ENCODE results near the gene NCK2.

Gene NCK2

GRCh38 chr2:105803337-105803736 is 58.6 kb downstream of the NCK2 start:
- no peak overlapping the region for H4K8ac ChIP-seq (ENCODE audit: low read length)
- no peak overlapping the region for H4K91ac ChIP-seq (ENCODE audit: low read length)
- H2BK15ac ChIP-seq (ENCODE audit: low read depth, poor library complexity, severe bottlenecking): no peak overlapping the region
- no peak overlapping the region for H3K23ac ChIP-seq (ENCODE audit: low read length in 2 of 2)
- no peak overlapping the region for H3K9ac ChIP-seq (ENCODE audit: low read length)
- H3K27ac ChIP-seq (ENCODE audit: low read length, poor library complexity, severe bottlenecking): no peak overlapping the region
- no peak for DNase-seq
- H3K4me3 ChIP-seq (ENCODE audit: insufficient read depth in 1 of 2, low read depth in 1 of 2, low read length in 2 of 2): no peak overlapping the region
- no peak overlapping the region for H3K14ac ChIP-seq (ENCODE audit: low read length in 2 of 2)
- H2BK5ac ChIP-seq (ENCODE audit: low read depth, low read length, poor library complexity, severe bottlenecking): no peak overlapping the region
- H3K27me3 ChIP-seq (ENCODE audit: control insufficient read depth in 1 of 2, insufficient read depth in 1 of 2, low read length in 2 of 2): no peaks in the 10 kb centered on the region
- peaks cover 0 to 10% of the 10 kb centered on the region in 2 experiments for H3K36me3 ChIP-seq (ENCODE audit: control insufficient read depth in 1 of 2, insufficient read depth in 2 of 2, low read depth in 1 of 2, low read length in 2 of 2)
- H3K4me1 ChIP-seq (ENCODE audit: control insufficient read depth, insufficient read depth, low read depth, low read length): peaks cover 9% of the 10 kb centered on the region
- no peaks in the 10 kb centered on the region for H3K9me3 ChIP-seq (ENCODE audit: control insufficient read depth, low read length)
- no peak overlapping the region for H2AFZ ChIP-seq (ENCODE audit: low read depth, low read length)
- 94% methylated on average over 3 of the region's 3 CpGs for WGBS
- H3K18ac ChIP-seq (ENCODE audit: low read depth in 1 of 2, low read length in 2 of 2): peak overlapping the region in 1 of 2 experiments; percentile 11
- no peak overlapping the region for H2AK5ac ChIP-seq (ENCODE audit: low read length, severe bottlenecking)
- H3K4ac ChIP-seq (ENCODE audit: low read depth in 1 of 2, low read length in 2 of 2): no peak overlapping the region
- no peak overlapping the region for H2BK12ac ChIP-seq (ENCODE audit: low read length in 2 of 2)
- no peak overlapping the region for H3K4me2 ChIP-seq (ENCODE audit: low read length, poor library complexity, severe bottlenecking)
- H2BK120ac ChIP-seq (ENCODE audit: low read depth, low read length): no peak overlapping the region
- H3K79me1 ChIP-seq (replicated peaks; ENCODE audit: low read length, poor library complexity, severe bottlenecking): peaks cover 50% of the 10 kb centered on the region

GRCh38 chr2:105803773-105804172 is 59.1 kb downstream of the NCK2 start:
- H2BK5ac ChIP-seq (ENCODE audit: low read depth, low read length, poor library complexity, severe bottlenecking): no peak overlapping the region
- H3K36me3 ChIP-seq (ENCODE audit: control insufficient read depth in 1 of 2, insufficient read depth in 2 of 2, low read depth in 1 of 2, low read length in 2 of 2): peaks cover 0 to 10% of the 10 kb centered on the region in 2 experiments
- no peak overlapping the region for H2BK120ac ChIP-seq (ENCODE audit: low read depth, low read length)
- H3K14ac ChIP-seq (ENCODE audit: low read length in 2 of 2): no peak overlapping the region
- H3K4me1 ChIP-seq (ENCODE audit: control insufficient read depth, insufficient read depth, low read depth, low read length): peaks cover 9% of the 10 kb centered on the region
- no peak overlapping the region for H3K23ac ChIP-seq (ENCODE audit: low read length in 2 of 2)
- no peak overlapping the region for H3K9ac ChIP-seq (ENCODE audit: low read length)
- no peak overlapping the region for H3K27ac ChIP-seq (ENCODE audit: low read length, poor library complexity, severe bottlenecking)
- H3K4ac ChIP-seq (ENCODE audit: low read depth in 1 of 2, low read length in 2 of 2): no peak overlapping the region
- no peak overlapping the region for H3K4me3 ChIP-seq (ENCODE audit: insufficient read depth in 1 of 2, low read depth in 1 of 2, low read length in 2 of 2)
- H4K91ac ChIP-seq (ENCODE audit: low read length): no peak overlapping the region
- H3K79me1 ChIP-seq (replicated peaks; ENCODE audit: low read length, poor library complexity, severe bottlenecking): peaks cover 51% of the 10 kb centered on the region
- no peaks in the 10 kb centered on the region for H3K27me3 ChIP-seq (ENCODE audit: control insufficient read depth in 1 of 2, insufficient read depth in 1 of 2, low read length in 2 of 2)
- no peak overlapping the region for H2BK12ac ChIP-seq (ENCODE audit: low read length in 2 of 2)
- 84% methylated on average over 4 of the region's 4 CpGs for WGBS
- peak; percentile 11 for DNase-seq
- no peak overlapping the region for H2BK15ac ChIP-seq (ENCODE audit: low read depth, poor library complexity, severe bottlenecking)
- H4K8ac ChIP-seq (ENCODE audit: low read length): no peak overlapping the region
- no peak overlapping the region for H3K18ac ChIP-seq (ENCODE audit: low read depth in 1 of 2, low read length in 2 of 2)
- H3K9me3 ChIP-seq (ENCODE audit: control insufficient read depth, low read length): no peaks in the 10 kb centered on the region
- no peak overlapping the region for H2AK5ac ChIP-seq (ENCODE audit: low read length, severe bottlenecking)
- H2AFZ ChIP-seq (ENCODE audit: low read depth, low read length): no peak overlapping the region
- H3K4me2 ChIP-seq (ENCODE audit: low read length, poor library complexity, severe bottlenecking): no peak overlapping the region

GRCh38 chr2:105804266-105804665 is 59.6 kb downstream of the NCK2 start:
- no peak overlapping the region for H4K8ac ChIP-seq (ENCODE audit: low read length)
- H3K4me3 ChIP-seq (ENCODE audit: insufficient read depth in 1 of 2, low read depth in 1 of 2, low read length in 2 of 2): no peak overlapping the region
- H2BK12ac ChIP-seq (ENCODE audit: low read length in 2 of 2): peak overlapping the region in 1 of 2 experiments; percentile 12
- H2BK15ac ChIP-seq (ENCODE audit: low read depth, poor library complexity, severe bottlenecking): no peak overlapping the region
- H2BK5ac ChIP-seq (ENCODE audit: low read depth, low read length, poor library complexity, severe bottlenecking): no peak overlapping the region
- no peak overlapping the region for H3K18ac ChIP-seq (ENCODE audit: low read depth in 1 of 2, low read length in 2 of 2)
- H3K4me2 ChIP-seq (ENCODE audit: low read length, poor library complexity, severe bottlenecking): no peak overlapping the region
- no peak overlapping the region for H3K14ac ChIP-seq (ENCODE audit: low read length in 2 of 2)
- no peak overlapping the region for H2AK5ac ChIP-seq (ENCODE audit: low read length, severe bottlenecking)
- no peak overlapping the region for H4K91ac ChIP-seq (ENCODE audit: low read length)
- no peak overlapping the region for H3K4ac ChIP-seq (ENCODE audit: low read depth in 1 of 2, low read length in 2 of 2)
- H3K4me1 ChIP-seq (ENCODE audit: control insufficient read depth, insufficient read depth, low read depth, low read length): peaks cover 9% of the 10 kb centered on the region
- H3K27me3 ChIP-seq (ENCODE audit: control insufficient read depth in 1 of 2, insufficient read depth in 1 of 2, low read length in 2 of 2): no peaks in the 10 kb centered on the region
- no peak for DNase-seq
- no peak overlapping the region for H3K9ac ChIP-seq (ENCODE audit: low read length)
- no peak overlapping the region for H2AFZ ChIP-seq (ENCODE audit: low read depth, low read length)
- no peak overlapping the region for H2BK120ac ChIP-seq (ENCODE audit: low read depth, low read length)
- 96% methylated on average over 3 of the region's 3 CpGs for WGBS
- H3K36me3 ChIP-seq (ENCODE audit: control insufficient read depth in 1 of 2, insufficient read depth in 2 of 2, low read depth in 1 of 2, low read length in 2 of 2): peaks cover 0 to 10% of the 10 kb centered on the region in 2 experiments
- H3K23ac ChIP-seq (ENCODE audit: low read length in 2 of 2): no peak overlapping the region
- H3K27ac ChIP-seq (ENCODE audit: low read length, poor library complexity, severe bottlenecking): no peak overlapping the region
- peaks cover 53% of the 10 kb centered on the region for H3K79me1 ChIP-seq (replicated peaks; ENCODE audit: low read length, poor library complexity, severe bottlenecking)
- H3K9me3 ChIP-seq (ENCODE audit: control insufficient read depth, low read length): no peaks in the 10 kb centered on the region

GRCh38 chr2:105806996-105807395 is 62.3 kb downstream of the NCK2 start:
- no peak overlapping the region for H3K18ac ChIP-seq (ENCODE audit: low read depth in 1 of 2, low read length in 2 of 2)
- H3K4me2 ChIP-seq (ENCODE audit: low read length, poor library complexity, severe bottlenecking): no peak overlapping the region
- no peak overlapping the region for H3K4me3 ChIP-seq (ENCODE audit: insufficient read depth in 1 of 2, low read depth in 1 of 2, low read length in 2 of 2)
- no peak overlapping the region for H3K14ac ChIP-seq (ENCODE audit: low read length in 2 of 2)
- 92% methylated on average over 7 of the region's 8 CpGs for WGBS
- no peak overlapping the region for H2BK15ac ChIP-seq (ENCODE audit: low read depth, poor library complexity, severe bottlenecking)
- no peak overlapping the region for H3K27ac ChIP-seq (ENCODE audit: low read length, poor library complexity, severe bottlenecking)
- no peak overlapping the region for H4K8ac ChIP-seq (ENCODE audit: low read length)
- no peak overlapping the region for H2BK5ac ChIP-seq (ENCODE audit: low read depth, low read length, poor library complexity, severe bottlenecking)
- no peak overlapping the region for H3K4ac ChIP-seq (ENCODE audit: low read depth in 1 of 2, low read length in 2 of 2)
- H2AFZ ChIP-seq (ENCODE audit: low read depth, low read length): no peak overlapping the region
- peaks cover 0 to 5% of the 10 kb centered on the region in 2 experiments for H3K36me3 ChIP-seq (ENCODE audit: control insufficient read depth in 1 of 2, insufficient read depth in 2 of 2, low read depth in 1 of 2, low read length in 2 of 2)
- peak overlapping the region in 1 of 2 experiments; percentile 19 for H2BK12ac ChIP-seq (ENCODE audit: low read length in 2 of 2)
- H3K4me1 ChIP-seq (ENCODE audit: control insufficient read depth, insufficient read depth, low read depth, low read length): peaks cover 8% of the 10 kb centered on the region
- H3K9me3 ChIP-seq (ENCODE audit: control insufficient read depth, low read length): no peaks in the 10 kb centered on the region
- H3K27me3 ChIP-seq (ENCODE audit: control insufficient read depth in 1 of 2, insufficient read depth in 1 of 2, low read length in 2 of 2): no peaks in the 10 kb centered on the region
- H2BK120ac ChIP-seq (ENCODE audit: low read depth, low read length): no peak overlapping the region
- no peak overlapping the region for H3K23ac ChIP-seq (ENCODE audit: low read length in 2 of 2)
- H3K9ac ChIP-seq (ENCODE audit: low read length): no peak overlapping the region
- no peak overlapping the region for H2AK5ac ChIP-seq (ENCODE audit: low read length, severe bottlenecking)
- H3K79me1 ChIP-seq (replicated peaks; ENCODE audit: low read length, poor library complexity, severe bottlenecking): peaks cover 45% of the 10 kb centered on the region
- DNase-seq: no peak
- no peak overlapping the region for H4K91ac ChIP-seq (ENCODE audit: low read length)

Measured in mesenchymal stem cell (in vitro differentiated cells and primary cell).